HepG2 (cell line): ENCODE results near the gene COLGALT1. TPM values are rescaled to one million over a fixed set of nuclear protein-coding genes. Genes with fewer than 3 reads are reported as not detected.

Experiments
- AKNA ChIP-seq: sonication (generic); formaldehyde crosslinking; IDR thresholded peaks from 2 replicates; pipeline ENCODE4 v1.4.0; 2020; ENCODE audit warnings: missing genetic modification reagents, borderline replicate concordance
- HMG20A ChIP-seq: IDR thresholded peaks from 2 replicates; pipeline ENCODE4 v1.6.1; 2016; ENCODE audit warnings: borderline replicate concordance
- HNF4A ChIP-seq: sonication (generic); formaldehyde crosslinking; IDR thresholded peaks from 2 replicates; pipeline ENCODE4 v1.4.0; 2020; ENCODE audit warnings: missing genetic modification reagents
- MXI1 ChIP-seq: IDR thresholded peaks from 3 replicates; pipeline ENCODE4 v1.6.1; 2012; ENCODE audit warnings: low read depth, low read length, inconsistent platforms, borderline replicate concordance
- PRPF4 ChIP-seq: fragments of 200-400 bp; formaldehyde crosslinking; IDR thresholded peaks from 2 replicates; pipeline ENCODE4 v1.6.1; 2016; ENCODE audit warnings: low read length, low read depth; ENCODE audit not compliant: poor library complexity, severe bottlenecking
- RBM39 ChIP-seq: fragments of 200-400 bp; formaldehyde crosslinking; IDR thresholded peaks from one replicate; pipeline ENCODE4 v1.6.1; 2018; ENCODE audit warnings: antibody characterized with exemption, mild to moderate bottlenecking, low read depth, low read length; ENCODE audit not compliant: poor library complexity, severe bottlenecking
- SMC3 ChIP-seq: IDR thresholded peaks from 2 replicates; pipeline ENCODE4 v1.6.1; 2011; ENCODE audit warnings: low read length, improper control_type of control experiment
- SP5 ChIP-seq: IDR thresholded peaks from 2 replicates; pipeline ENCODE4 v1.6.1; 2016; ENCODE audit warnings: low read depth, borderline replicate concordance
- TOPORS ChIP-seq: sonication (generic); formaldehyde crosslinking; IDR thresholded peaks from 2 replicates; pipeline ENCODE4 v1.8.0; 2023; ENCODE audit warnings: mild to moderate bottlenecking, missing genetic modification reagents
- ZNF18 ChIP-seq: sonication (generic); formaldehyde crosslinking; IDR thresholded peaks from 2 replicates; pipeline ENCODE4 v1.8.0; 2022; ENCODE audit warnings: mild to moderate bottlenecking, missing genetic modification reagents; ENCODE audit not compliant: insufficient replicate concordance
- ZNF253 ChIP-seq: sonication (generic); formaldehyde crosslinking; IDR thresholded peaks from 2 replicates; pipeline ENCODE4 v1.8.0; 2022; ENCODE audit warnings: mild to moderate bottlenecking, missing genetic modification reagents, borderline replicate concordance
- ZNF264 ChIP-seq: sonication (generic); formaldehyde crosslinking; IDR thresholded peaks from 2 replicates; pipeline ENCODE4 v1.4.0; 2020; ENCODE audit warnings: missing genetic modification reagents
- ZNF329 ChIP-seq: sonication (generic); formaldehyde crosslinking; IDR thresholded peaks from 2 replicates; pipeline ENCODE4 v1.9.0; 2021; ENCODE audit warnings: low read depth, mild to moderate bottlenecking, missing genetic modification reagents
- ZNF616 ChIP-seq: sonication (generic); formaldehyde crosslinking; IDR thresholded peaks from 2 replicates; pipeline ENCODE4 v1.5.0; 2020; ENCODE audit warnings: low read depth, mild to moderate bottlenecking, missing genetic modification reagents
- ZNF850 ChIP-seq: sonication (generic); formaldehyde crosslinking; conservative IDR thresholded peaks from 2 replicates; pipeline ENCODE4 v1.9.0; 2021; ENCODE audit warnings: mild to moderate bottlenecking, missing genetic modification reagents
- ZSCAN30 ChIP-seq: sonication (generic); formaldehyde crosslinking; IDR thresholded peaks from 2 replicates; pipeline ENCODE4 v1.5.0; 2020; ENCODE audit warnings: mild to moderate bottlenecking, missing genetic modification reagents
- polyA plus RNA-seq, 8 experiments: library from polyadenylated mRNA; depleted of rRNA in 3 of 8; stranded (reverse) in 7 of 8; unstranded in 1 of 8; fragments of >200 nt; fragmentation: Illumina TruSeq in 4 of 8; extraction: Trizol in 4 of 8; gene quantifications; 2 replicates each; pipeline versions ENCODE4 v1.2.1 to v1.2.3, GENCODE V29; 2011 to 2016; ENCODE audit warnings: low read depth in 4 of 8, missing spikeins in 1 of 8, mixed read lengths in 1 of 8; ENCODE audit not compliant: insufficient read depth in 1 of 8
- total RNA-seq, 5 experiments: library from RNA; depleted of rRNA; stranded (reverse); fragments of >200 nt; fragmentation: Illumina TruSeq; extraction: Trizol; gene quantifications; 2 replicates each; pipeline ENCODE4 v1.2.3, GENCODE V29; 2016; ENCODE audit warnings: low read depth in 1 of 5
- TF ChIP-seq, protein P1 (sequence below), 2 experiments: IDR thresholded peaks; 2 replicates each; pipeline ENCODE4 v1.6.1; 2011 to 2012; ENCODE audit warnings: low read length in 2 of 2, borderline replicate concordance in 1 of 2, low read depth in 1 of 2, mild to moderate bottlenecking in 1 of 2, moderate library complexity in 1 of 2
- TF ChIP-seq, protein P2 (sequence below): sonication (generic); formaldehyde crosslinking; IDR thresholded peaks from 2 replicates; pipeline ENCODE4 v1.9.0; 2022; ENCODE audit warnings: missing genetic modification reagents, mild to moderate bottlenecking, borderline replicate concordance

The COLGALT1 gene
- total and polyA plus RNA-seq, 2 of the 13 experiments (the other 11 are each of a cell fraction or from before 2014, with no cell fraction given) = 58.0 to 211 TPM

GRCh38 chr19:17555480-17555928 lies at the start of gene COLGALT1 (continued):
- no peak for TF ChIP-seq AKNA
- TF ChIP-seq, protein P1, sequence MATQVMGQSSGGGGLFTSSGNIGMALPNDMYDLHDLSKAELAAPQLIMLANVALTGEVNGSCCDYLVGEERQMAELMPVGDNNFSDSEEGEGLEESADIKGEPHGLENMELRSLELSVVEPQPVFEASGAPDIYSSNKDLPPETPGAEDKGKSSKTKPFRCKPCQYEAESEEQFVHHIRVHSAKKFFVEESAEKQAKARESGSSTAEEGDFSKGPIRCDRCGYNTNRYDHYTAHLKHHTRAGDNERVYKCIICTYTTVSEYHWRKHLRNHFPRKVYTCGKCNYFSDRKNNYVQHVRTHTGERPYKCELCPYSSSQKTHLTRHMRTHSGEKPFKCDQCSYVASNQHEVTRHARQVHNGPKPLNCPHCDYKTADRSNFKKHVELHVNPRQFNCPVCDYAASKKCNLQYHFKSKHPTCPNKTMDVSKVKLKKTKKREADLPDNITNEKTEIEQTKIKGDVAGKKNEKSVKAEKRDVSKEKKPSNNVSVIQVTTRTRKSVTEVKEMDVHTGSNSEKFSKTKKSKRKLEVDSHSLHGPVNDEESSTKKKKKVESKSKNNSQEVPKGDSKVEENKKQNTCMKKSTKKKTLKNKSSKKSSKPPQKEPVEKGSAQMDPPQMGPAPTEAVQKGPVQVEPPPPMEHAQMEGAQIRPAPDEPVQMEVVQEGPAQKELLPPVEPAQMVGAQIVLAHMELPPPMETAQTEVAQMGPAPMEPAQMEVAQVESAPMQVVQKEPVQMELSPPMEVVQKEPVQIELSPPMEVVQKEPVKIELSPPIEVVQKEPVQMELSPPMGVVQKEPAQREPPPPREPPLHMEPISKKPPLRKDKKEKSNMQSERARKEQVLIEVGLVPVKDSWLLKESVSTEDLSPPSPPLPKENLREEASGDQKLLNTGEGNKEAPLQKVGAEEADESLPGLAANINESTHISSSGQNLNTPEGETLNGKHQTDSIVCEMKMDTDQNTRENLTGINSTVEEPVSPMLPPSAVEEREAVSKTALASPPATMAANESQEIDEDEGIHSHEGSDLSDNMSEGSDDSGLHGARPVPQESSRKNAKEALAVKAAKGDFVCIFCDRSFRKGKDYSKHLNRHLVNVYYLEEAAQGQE (IDR thresholded peaks at IDR 0.05; ENCODE audit: borderline replicate concordance in 1 of 2, low read depth in 1 of 2, low read length in 2 of 2) = no peak
- no peak for TF ChIP-seq SMC3
- TF ChIP-seq ZSCAN30 (CRISPR knock-in tag) = no peak
- no peak for TF ChIP-seq ZNF616 (CRISPR knock-in tag)
- 0 out of 3 replicates have a peak, but pooled peaks have one; percentile 17 for TF ChIP-seq MXI1
- no peak for TF ChIP-seq ZNF850 (CRISPR knock-in tag)
- TF ChIP-seq, protein P2, sequence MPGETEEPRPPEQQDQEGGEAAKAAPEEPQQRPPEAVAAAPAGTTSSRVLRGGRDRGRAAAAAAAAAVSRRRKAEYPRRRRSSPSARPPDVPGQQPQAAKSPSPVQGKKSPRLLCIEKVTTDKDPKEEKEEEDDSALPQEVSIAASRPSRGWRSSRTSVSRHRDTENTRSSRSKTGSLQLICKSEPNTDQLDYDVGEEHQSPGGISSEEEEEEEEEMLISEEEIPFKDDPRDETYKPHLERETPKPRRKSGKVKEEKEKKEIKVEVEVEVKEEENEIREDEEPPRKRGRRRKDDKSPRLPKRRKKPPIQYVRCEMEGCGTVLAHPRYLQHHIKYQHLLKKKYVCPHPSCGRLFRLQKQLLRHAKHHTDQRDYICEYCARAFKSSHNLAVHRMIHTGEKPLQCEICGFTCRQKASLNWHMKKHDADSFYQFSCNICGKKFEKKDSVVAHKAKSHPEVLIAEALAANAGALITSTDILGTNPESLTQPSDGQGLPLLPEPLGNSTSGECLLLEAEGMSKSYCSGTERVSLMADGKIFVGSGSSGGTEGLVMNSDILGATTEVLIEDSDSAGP (CRISPR knock-in tag) = peak; percentile 98; the same call in 1 of the 2 replicates
- TF ChIP-seq TOPORS (CRISPR knock-in tag) = no peak
- TF ChIP-seq PRPF4 = no peak
- 0 out of 2 replicates have a peak, but pooled peaks have one; percentile 37 for TF ChIP-seq ZNF329 (CRISPR knock-in tag)
- no peak for TF ChIP-seq HMG20A (CRISPR knock-in tag)
- TF ChIP-seq SP5 = 0 out of 2 replicates have a peak, but pooled peaks have one; percentile 42
- TF ChIP-seq ZNF253 (CRISPR knock-in tag) = no peak
- no peak for TF ChIP-seq ZNF18 (CRISPR knock-in tag)
- peak; percentile 12 for TF ChIP-seq RBM39
- TF ChIP-seq ZNF264 (CRISPR knock-in tag) = no peak
- no peak for TF ChIP-seq HNF4A (CRISPR knock-in tag)
